Astrocyte (in vitro differentiated cells and primary cell): ENCODE results near the gene LRRC45. TPM values are rescaled to one million over a fixed set of nuclear protein-coding genes. Genes with fewer than 3 reads are reported as not detected.

Experiments
- DNase-seq: peaks from one replicate; pipeline ENCODE4 v3.0.0-alpha.2; 2010; ENCODE audit warnings: low read depth
- FAIRE-seq: peaks from 2 replicates; lab custom pipeline; 2011; peaks lifted over from hg19 to GRCh38; lab: Jason Lieb, UNC
- H2AFZ ChIP-seq: 2 replicates; pipeline ENCODE4 v1.6.0; 2012; ENCODE audit warnings: low read depth, low read length, inconsistent platforms
- H3K27ac ChIP-seq: 2 replicates; pipeline ENCODE4 v1.5.1; 2011; ENCODE audit warnings: low read depth, low read length, inconsistent platforms
- H3K27me3 ChIP-seq: 2 replicates; pipeline ENCODE4 v1.6.0; 2011; ENCODE audit warnings: low read length, inconsistent platforms; ENCODE audit not compliant: insufficient read depth
- H3K36me3 ChIP-seq: 2 replicates; pipeline ENCODE4 v1.5.1; 2011; ENCODE audit warnings: low read length, inconsistent platforms; ENCODE audit not compliant: insufficient read depth
- H3K4me1 ChIP-seq: 2 replicates; pipeline ENCODE4 v1.5.1; 2011; ENCODE audit warnings: low read length, inconsistent platforms; ENCODE audit not compliant: insufficient read depth
- H3K4me2 ChIP-seq: 2 replicates; pipeline ENCODE4 v1.6.0; 2012; ENCODE audit warnings: low read length, inconsistent platforms
- H3K4me3 ChIP-seq: 2 replicates; pipeline ENCODE4 v1.5.1; 2011; ENCODE audit warnings: low read depth, mild to moderate bottlenecking, low read length, inconsistent platforms; ENCODE audit not compliant: insufficient read depth
- H3K79me2 ChIP-seq: 2 replicates; pipeline ENCODE4 v1.6.0; 2012; ENCODE audit warnings: mild to moderate bottlenecking, low read length, inconsistent platforms; ENCODE audit not compliant: insufficient read depth
- H3K9ac ChIP-seq: 2 replicates; pipeline ENCODE4 v1.6.0; 2012; ENCODE audit warnings: mild to moderate bottlenecking, low read length, inconsistent platforms
- H3K9me3 ChIP-seq: 2 replicates; pipeline ENCODE4 v1.5.1; 2012; ENCODE audit warnings: low read depth, mild to moderate bottlenecking, low read length, inconsistent platforms; ENCODE audit not compliant: insufficient read depth
- H4K20me1 ChIP-seq: 2 replicates; pipeline ENCODE4 v1.6.0; 2012; ENCODE audit warnings: low read length, inconsistent platforms; ENCODE audit not compliant: insufficient read depth
- H3K27ac Mint-ChIP-seq: one replicate; pipeline ENCODE4 v1.8.0; 2021; ENCODE audit warnings: mild to moderate bottlenecking, mixed read lengths; ENCODE audit not compliant: unreplicated experiment
- H3K27me3 Mint-ChIP-seq: one replicate; pipeline ENCODE4 v1.8.0; 2021; ENCODE audit warnings: low read depth, mixed read lengths; ENCODE audit not compliant: unreplicated experiment
- H3K36me3 Mint-ChIP-seq: one replicate; pipeline ENCODE4 v1.8.0; 2021; ENCODE audit warnings: low read depth, mixed read lengths; ENCODE audit not compliant: unreplicated experiment
- H3K4me1 Mint-ChIP-seq: one replicate; pipeline ENCODE4 v1.8.0; 2021; ENCODE audit warnings: low read depth, mixed read lengths; ENCODE audit not compliant: unreplicated experiment
- H3K4me3 Mint-ChIP-seq: one replicate; pipeline ENCODE4 v1.8.0; 2021; ENCODE audit warnings: mild to moderate bottlenecking, moderate library complexity, mixed read lengths; ENCODE audit not compliant: unreplicated experiment
- H3K9me3 Mint-ChIP-seq: one replicate; pipeline ENCODE4 v1.8.0; 2021; ENCODE audit warnings: mild to moderate bottlenecking, mixed read lengths; ENCODE audit not compliant: unreplicated experiment
- CTCF ChIP-seq: IDR thresholded peaks from 2 replicates; pipeline ENCODE4 v1.5.1; 2011; ENCODE audit warnings: low read depth, mild to moderate bottlenecking, inconsistent platforms, low read length, moderate library complexity; ENCODE audit not compliant: insufficient read depth
- EZH2 ChIP-seq: IDR thresholded peaks from 2 replicates; pipeline ENCODE4 v1.6.1; 2012; ENCODE audit warnings: mild to moderate bottlenecking, low read length, inconsistent platforms; ENCODE audit not compliant: insufficient read depth
- total RNA-seq: library from RNA; stranded (reverse); gene quantifications from 2 replicates; pipeline ENCODE4 v1.2.1, GENCODE V29; 2021

LRRC45 gene
- total RNA-seq, 1 donor from 2014 or later = 6.6 TPM

DNA sequence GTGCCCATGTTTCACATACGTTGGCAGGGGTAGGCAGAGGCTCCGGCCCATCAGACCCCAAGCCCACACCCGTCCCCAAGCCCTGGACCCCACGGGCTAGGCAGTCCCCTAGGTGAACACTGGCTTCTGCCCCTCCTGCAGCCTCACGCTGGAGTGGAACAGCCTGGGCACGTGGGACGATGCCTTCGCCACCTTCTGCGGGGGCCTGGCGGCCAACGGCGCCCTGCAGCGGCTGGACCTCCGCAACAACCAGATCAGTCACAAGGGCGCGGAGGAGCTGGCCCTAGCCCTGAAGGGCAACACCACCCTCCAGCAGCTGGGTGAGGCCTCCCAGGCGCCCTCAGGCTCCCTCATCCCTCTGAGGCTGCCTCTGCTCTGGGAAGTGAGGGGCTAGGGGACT, 1.8 kb downstream of the LRRC45 start:
- no peaks in the 10 kb centered on the region for H3K9me3 Mint-ChIP-seq
- H3K27ac ChIP-seq = no peak overlapping the region
- H3K27me3 ChIP-seq = no peaks in the 10 kb centered on the region
- H4K20me1 ChIP-seq = peaks cover 22% of the 10 kb centered on the region
- no peak overlapping the region for H3K27ac Mint-ChIP-seq
- no peak overlapping the region for H3K9ac ChIP-seq
- H3K4me1 Mint-ChIP-seq = no peaks in the 10 kb centered on the region
- H3K36me3 Mint-ChIP-seq = peaks cover 1% of the 10 kb centered on the region
- H3K9me3 ChIP-seq = no peaks in the 10 kb centered on the region
- H3K4me3 Mint-ChIP-seq = no peak overlapping the region
- H2AFZ ChIP-seq = no peak overlapping the region
- H3K36me3 ChIP-seq = no peaks in the 10 kb centered on the region
- no peak overlapping the region for H3K4me2 ChIP-seq
- TF ChIP-seq EZH2 (no peak), CTCF (no peak)
- H3K4me1 ChIP-seq = peaks cover 23% of the 10 kb centered on the region
- peaks cover 8% of the 10 kb centered on the region for H3K27me3 Mint-ChIP-seq
- FAIRE-seq (no peak), DNase-seq (no peak)
- peaks cover 15% of the 10 kb centered on the region for H3K79me2 ChIP-seq
- H3K4me3 ChIP-seq = no peak overlapping the region

GRCh38 chr17:82025401-82026107, 2.4 kb downstream of the LRRC45 start:
- Histone ChIP-seq H3K4me1 (peaks cover 24% of the 10 kb centered on the region), H3K27ac (no peak overlapping the region), H3K36me3 (no peaks in the 10 kb centered on the region), H4K20me1 (peaks cover 15% of the 10 kb centered on the region), H3K9me3 (no peaks in the 10 kb centered on the region), H3K79me2 (peaks cover 9% of the 10 kb centered on the region), H2AFZ (no peak overlapping the region), H3K9ac (no peak overlapping the region), H3K4me3 (no peak overlapping the region), H3K27me3 (no peaks in the 10 kb centered on the region), H3K4me2 (no peak overlapping the region)
- Mint-ChIP-seq H3K36me3 (peaks cover 1% of the 10 kb centered on the region), H3K27ac (no peak overlapping the region), H3K9me3 (no peaks in the 10 kb centered on the region), H3K4me1 (no peaks in the 10 kb centered on the region), H3K27me3 (peaks cover 8% of the 10 kb centered on the region), H3K4me3 (no peak overlapping the region)
- no peak for TF ChIP-seq CTCF
- DNase-seq (no peak), FAIRE-seq (no peak)

GRCh38 chr17:82028246-82028645, 5.1 kb downstream of the LRRC45 start:
- Histone ChIP-seq H3K27ac (no peak overlapping the region), H3K4me1 (peaks cover 20% of the 10 kb centered on the region), H2AFZ (no peak overlapping the region), H3K36me3 (no peaks in the 10 kb centered on the region), H3K9me3 (no peaks in the 10 kb centered on the region), H3K27me3 (no peaks in the 10 kb centered on the region), H3K4me3 (no peak overlapping the region), H4K20me1 (no peaks in the 10 kb centered on the region), H3K79me2 (no peaks in the 10 kb centered on the region), H3K9ac (no peak overlapping the region), H3K4me2 (no peak overlapping the region)
- no peak overlapping the region for H3K4me3 Mint-ChIP-seq
- H3K36me3 Mint-ChIP-seq = peaks cover 1% of the 10 kb centered on the region
- H3K27ac Mint-ChIP-seq = no peak overlapping the region
- H3K4me1 Mint-ChIP-seq = no peaks in the 10 kb centered on the region
- no peak for DNase-seq
- H3K27me3 Mint-ChIP-seq = peaks cover 8% of the 10 kb centered on the region
- H3K9me3 Mint-ChIP-seq = no peaks in the 10 kb centered on the region
- TF ChIP-seq EZH2 = no peak
- no peak for TF ChIP-seq CTCF
- FAIRE-seq = no peak
